ENCODE measurements around the gene PPP2R5C.

Gene PPP2R5C

GRCh38 chr14:101878211-101878821, 116.8 kb downstream of the PPP2R5C start:
- H3K36me3 ChIP-seq (ENCODE audit: insufficient read depth, low read length): peaks cover under 1% of the 10 kb centered on the region
- no peak overlapping the region for H3K9ac ChIP-seq (ENCODE audit: low read length)
- no peak overlapping the region for H3K4me3 ChIP-seq (ENCODE audit: low read depth in 1 of 2, low read length in 2 of 2)
- H3K9me3 ChIP-seq (ENCODE audit: low read length): no peaks in the 10 kb centered on the region
- H3K4me1 ChIP-seq (ENCODE audit: insufficient read depth, low read length): peaks cover 41% of the 10 kb centered on the region
- no peaks in the 10 kb centered on the region for H3K27me3 ChIP-seq (ENCODE audit: control insufficient read depth in 1 of 2, insufficient read depth in 2 of 2, low read length in 2 of 2)
- H3K27ac ChIP-seq (ENCODE audit: low read depth, low read length): no peak overlapping the region

DNA sequence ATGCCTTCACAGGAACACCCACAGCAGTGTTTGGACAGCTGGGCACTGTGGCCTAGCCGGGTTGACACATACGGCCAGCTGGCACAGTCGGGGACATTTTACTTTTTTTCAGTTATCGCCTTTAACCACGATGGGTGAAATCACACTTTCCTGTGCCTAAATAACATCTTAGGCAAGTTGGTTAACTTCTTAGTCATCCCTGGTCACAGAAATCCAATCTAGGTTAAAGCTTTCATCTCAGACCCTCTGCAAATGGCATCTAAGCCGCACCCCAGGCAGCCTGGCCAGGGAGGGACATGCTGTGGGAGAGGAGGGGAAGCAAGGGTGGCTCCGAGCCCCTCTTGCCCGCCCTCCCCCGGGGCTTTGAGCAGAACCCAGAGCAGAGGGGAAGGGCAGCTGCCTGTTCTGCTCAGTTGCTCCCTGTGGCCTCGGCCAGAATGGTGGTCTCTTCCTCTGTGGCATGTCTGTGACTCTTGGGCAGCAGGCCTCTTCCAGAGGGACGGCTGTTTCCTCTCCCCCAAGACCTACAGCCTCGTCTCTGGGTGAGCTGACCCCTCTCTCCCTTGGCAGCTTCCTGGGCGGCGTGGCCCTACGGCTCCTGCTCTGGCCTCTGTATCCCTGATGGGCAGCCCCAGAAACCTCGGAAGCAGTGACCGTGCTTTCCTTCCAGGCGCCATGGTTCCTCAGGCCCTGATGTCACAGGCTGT, 117.5 kb downstream of the PPP2R5C start:
- H3K27ac ChIP-seq (ENCODE audit: low read depth, low read length): peak overlapping the region; percentile 27
- H3K9me3 ChIP-seq (ENCODE audit: low read length): no peaks in the 10 kb centered on the region
- no peaks in the 10 kb centered on the region for H3K27me3 ChIP-seq (ENCODE audit: control insufficient read depth in 1 of 2, insufficient read depth in 2 of 2, low read length in 2 of 2)
- peaks cover 7% of the 10 kb centered on the region for H3K36me3 ChIP-seq (ENCODE audit: insufficient read depth, low read length)
- no peak overlapping the region for H3K4me3 ChIP-seq (ENCODE audit: low read depth in 1 of 2, low read length in 2 of 2)
- no peak overlapping the region for H3K9ac ChIP-seq (ENCODE audit: low read length)
- peaks cover 41% of the 10 kb centered on the region for H3K4me1 ChIP-seq (ENCODE audit: insufficient read depth, low read length)

GRCh38 chr14:101879529-101880336, 118.2 kb downstream of the PPP2R5C start:
- H3K9me3 ChIP-seq (ENCODE audit: low read length): no peaks in the 10 kb centered on the region
- H3K4me3 ChIP-seq (ENCODE audit: low read depth in 1 of 2, low read length in 2 of 2): no peak overlapping the region
- H3K36me3 ChIP-seq (ENCODE audit: insufficient read depth, low read length): peaks cover 15% of the 10 kb centered on the region
- H3K27me3 ChIP-seq (ENCODE audit: control insufficient read depth in 1 of 2, insufficient read depth in 2 of 2, low read length in 2 of 2): no peaks in the 10 kb centered on the region
- peaks cover 41% of the 10 kb centered on the region for H3K4me1 ChIP-seq (ENCODE audit: insufficient read depth, low read length)
- no peak overlapping the region for H3K27ac ChIP-seq (ENCODE audit: low read depth, low read length)
- H3K9ac ChIP-seq (ENCODE audit: low read length): no peak overlapping the region

- Histone ChIP-seq H3K4me1 (ENCODE audit: insufficient read depth, low read length) (peaks cover 26% of the 10 kb centered on the region), H3K4me3 (ENCODE audit: low read depth in 1 of 2, low read length in 2 of 2) (no peak overlapping the region), H3K27ac (ENCODE audit: low read depth, low read length) (no peak overlapping the region), H3K27me3 (ENCODE audit: control insufficient read depth in 1 of 2, insufficient read depth in 2 of 2, low read length in 2 of 2) (no peaks in the 10 kb centered on the region), H3K9ac (ENCODE audit: low read length) (no peak overlapping the region), H3K9me3 (ENCODE audit: low read length) (no peaks in the 10 kb centered on the region), H3K36me3 (ENCODE audit: insufficient read depth, low read length) (peaks cover 24% of the 10 kb centered on the region)
These were observed 119.9 kb downstream of the PPP2R5C start for GRCh38 chr14:101881426-101881825.

DNA sequence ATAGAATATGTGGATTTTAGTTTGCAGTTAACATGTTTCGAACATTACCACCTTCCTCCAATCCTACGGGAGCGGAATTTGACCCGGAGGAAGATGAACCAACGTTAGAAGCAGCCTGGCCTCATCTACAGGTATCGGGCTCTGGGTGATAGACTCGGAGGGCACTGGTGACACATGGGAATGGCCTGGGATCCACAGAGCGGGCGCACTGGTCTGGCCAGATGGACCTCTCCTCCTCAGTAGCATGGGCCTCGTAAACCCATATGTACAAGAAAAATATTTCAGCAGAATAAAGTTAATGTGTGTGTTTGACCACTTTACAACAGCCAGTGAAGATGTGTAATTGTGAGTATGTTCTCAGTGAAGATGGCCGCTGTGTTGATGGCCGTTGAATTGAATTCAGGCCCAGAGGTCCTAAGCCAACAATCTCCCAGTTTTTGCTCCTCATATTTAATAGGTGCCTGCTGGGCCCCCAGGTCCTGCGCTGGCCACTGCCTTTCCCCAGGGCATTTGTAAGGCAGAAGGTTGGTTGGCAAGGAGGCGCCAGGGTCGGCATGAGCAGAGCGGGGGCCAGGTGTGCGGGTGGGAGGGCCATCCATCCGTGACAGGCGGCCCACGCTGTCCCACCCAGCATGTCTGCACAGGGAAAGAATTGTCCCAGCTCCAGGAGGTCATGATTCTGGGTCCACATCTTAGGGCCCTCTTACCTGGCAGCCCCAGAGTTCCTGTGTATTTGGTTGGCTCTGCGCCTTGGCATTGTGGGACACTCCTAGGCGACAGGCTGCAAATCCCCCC, 120.8 kb downstream of the PPP2R5C start:
- Histone ChIP-seq H3K27ac (ENCODE audit: low read depth, low read length) (no peak overlapping the region), H3K9ac (ENCODE audit: low read length) (no peak overlapping the region), H3K9me3 (ENCODE audit: low read length) (no peaks in the 10 kb centered on the region), H3K4me3 (ENCODE audit: low read depth in 1 of 2, low read length in 2 of 2) (no peak overlapping the region), H3K27me3 (ENCODE audit: control insufficient read depth in 1 of 2, insufficient read depth in 2 of 2, low read length in 2 of 2) (no peaks in the 10 kb centered on the region), H3K36me3 (ENCODE audit: insufficient read depth, low read length) (peaks cover 27% of the 10 kb centered on the region), H3K4me1 (ENCODE audit: insufficient read depth, low read length) (peaks cover 18% of the 10 kb centered on the region)

GRCh38 chr14:101884089-101884933, 122.8 kb downstream of the PPP2R5C start:
- Histone ChIP-seq H3K4me3 (ENCODE audit: low read depth in 1 of 2, low read length in 2 of 2) (no peak overlapping the region), H3K9me3 (ENCODE audit: low read length) (no peaks in the 10 kb centered on the region), H3K27ac (ENCODE audit: low read depth, low read length) (no peak overlapping the region), H3K4me1 (ENCODE audit: insufficient read depth, low read length) (no peaks in the 10 kb centered on the region), H3K36me3 (ENCODE audit: insufficient read depth, low read length) (peaks cover 47% of the 10 kb centered on the region), H3K9ac (ENCODE audit: low read length) (no peak overlapping the region), H3K27me3 (ENCODE audit: control insufficient read depth in 1 of 2, insufficient read depth in 2 of 2, low read length in 2 of 2) (no peaks in the 10 kb centered on the region)

DNA sequence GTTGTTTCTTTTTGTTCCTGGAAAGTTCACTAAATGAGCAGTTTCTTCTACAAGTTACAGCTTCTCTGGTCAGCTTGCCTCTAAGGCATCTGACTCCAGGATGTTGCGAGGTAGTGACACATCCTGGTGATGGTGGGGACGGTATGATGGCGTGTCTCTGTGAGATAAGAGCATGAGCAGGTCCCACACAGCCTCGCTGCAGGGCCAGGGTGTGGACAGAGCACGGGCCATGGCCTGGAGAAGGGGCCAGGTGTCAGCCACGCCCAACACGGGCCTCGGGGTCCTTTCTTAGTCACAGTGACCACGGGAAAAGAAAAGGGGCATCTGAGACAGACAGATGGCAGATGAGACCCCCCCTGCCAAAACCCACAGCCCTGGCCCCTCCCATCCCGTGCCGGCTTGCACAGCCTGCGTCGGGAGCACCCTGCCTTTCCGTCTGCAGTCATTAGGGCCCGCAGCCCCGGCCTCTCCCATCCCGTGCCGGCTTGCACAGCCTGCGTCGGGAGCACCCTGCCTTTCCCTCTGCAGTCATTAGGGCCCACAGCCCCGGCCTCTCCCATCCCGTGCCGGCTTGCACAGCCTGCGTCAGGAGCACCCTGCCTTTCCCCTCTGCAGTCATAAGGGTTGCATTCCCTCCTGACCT, 123.5 kb downstream of the PPP2R5C start:
- peaks cover 54% of the 10 kb centered on the region for H3K36me3 ChIP-seq (ENCODE audit: insufficient read depth, low read length)

DNA sequence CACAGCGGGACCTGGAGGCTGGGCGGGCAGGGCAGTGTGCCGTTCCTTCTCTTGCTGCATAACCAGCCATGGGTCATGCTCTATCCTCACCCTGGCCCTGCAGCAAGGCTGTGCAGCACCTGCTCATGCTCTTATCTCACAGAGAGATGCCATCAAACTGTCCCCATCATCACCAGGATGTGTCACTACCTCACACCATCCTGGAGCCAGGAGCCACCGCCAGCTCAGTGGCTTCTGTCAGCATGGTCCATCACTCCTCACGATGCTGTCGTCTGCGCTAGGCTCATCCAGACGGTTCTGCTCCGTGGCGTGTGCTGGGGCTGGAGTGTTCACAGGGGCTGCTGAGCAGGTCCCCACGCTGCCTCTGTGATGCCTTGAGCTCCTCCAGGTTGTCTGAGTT, 125.7 kb downstream of the PPP2R5C start:
- Histone ChIP-seq H3K9ac (ENCODE audit: low read length) (no peak overlapping the region), H3K4me1 (ENCODE audit: insufficient read depth, low read length) (no peaks in the 10 kb centered on the region), H3K27me3 (ENCODE audit: control insufficient read depth in 1 of 2, insufficient read depth in 2 of 2, low read length in 2 of 2) (no peaks in the 10 kb centered on the region), H3K9me3 (ENCODE audit: low read length) (no peaks in the 10 kb centered on the region), H3K4me3 (ENCODE audit: low read depth in 1 of 2, low read length in 2 of 2) (no peak overlapping the region), H3K36me3 (ENCODE audit: insufficient read depth, low read length) (peaks cover 63% of the 10 kb centered on the region), H3K27ac (ENCODE audit: low read depth, low read length) (no peak overlapping the region)

More for the DNA sequence above, 123.5 kb downstream of the PPP2R5C start:
- H3K27me3 ChIP-seq (ENCODE audit: control insufficient read depth in 1 of 2, insufficient read depth in 2 of 2, low read length in 2 of 2): no peaks in the 10 kb centered on the region
- no peaks in the 10 kb centered on the region for H3K4me1 ChIP-seq (ENCODE audit: insufficient read depth, low read length)
- H3K4me3 ChIP-seq (ENCODE audit: low read depth in 1 of 2, low read length in 2 of 2): no peak overlapping the region
- no peak overlapping the region for H3K27ac ChIP-seq (ENCODE audit: low read depth, low read length)
- no peak overlapping the region for H3K9ac ChIP-seq (ENCODE audit: low read length)
- H3K9me3 ChIP-seq (ENCODE audit: low read length): no peaks in the 10 kb centered on the region

GRCh38 chr14:101888182-101888581, 126.7 kb downstream of the PPP2R5C start:
- Histone ChIP-seq H3K9me3 (ENCODE audit: low read length) (no peaks in the 10 kb centered on the region), H3K4me3 (ENCODE audit: low read depth in 1 of 2, low read length in 2 of 2) (no peak overlapping the region), H3K36me3 (ENCODE audit: insufficient read depth, low read length) (peaks cover 71% of the 10 kb centered on the region), H3K27ac (ENCODE audit: low read depth, low read length) (no peak overlapping the region), H3K27me3 (ENCODE audit: control insufficient read depth in 1 of 2, insufficient read depth in 2 of 2, low read length in 2 of 2) (no peaks in the 10 kb centered on the region), H3K9ac (ENCODE audit: low read length) (no peak overlapping the region), H3K4me1 (ENCODE audit: insufficient read depth, low read length) (no peaks in the 10 kb centered on the region)

- Histone ChIP-seq H3K9ac (ENCODE audit: low read length) (no peak overlapping the region), H3K36me3 (ENCODE audit: insufficient read depth, low read length) (peaks cover 70% of the 10 kb centered on the region), H3K27ac (ENCODE audit: low read depth, low read length) (no peak overlapping the region), H3K4me1 (ENCODE audit: insufficient read depth, low read length) (no peaks in the 10 kb centered on the region), H3K9me3 (ENCODE audit: low read length) (no peaks in the 10 kb centered on the region), H3K4me3 (ENCODE audit: low read depth in 1 of 2, low read length in 2 of 2) (no peak overlapping the region), H3K27me3 (ENCODE audit: control insufficient read depth in 1 of 2, insufficient read depth in 2 of 2, low read length in 2 of 2) (no peaks in the 10 kb centered on the region)
These were observed 127.9 kb downstream of the PPP2R5C start for GRCh38 chr14:101889366-101889765.

All from muscle layer of colon (tissue), 2 donors.